HepG2 (cell line): ENCODE data around the gene ELAVL4. TPM values are rescaled to one million over a fixed set of nuclear protein-coding genes. Genes with fewer than 3 reads are reported as not detected.

Experiments used
- ATAC-seq: fragments of 200-7000 bp; cut with Tn5 transposase; 3 replicates; pipeline ENCODE4 v1.9.1; 2020; ENCODE audit warnings: mild to moderate bottlenecking, moderate library complexity
- BruUV-seq: library from RNA; stranded (reverse); fragments of 400-500 nt; replicated peaks from 2 replicates; lab custom pipeline; 2021; lab: Mats Ljungman, UMichigan
- CTCF ChIA-PET: fragments of 300-600 bp; formaldehyde crosslinking; extraction: SDS; loops from one replicate; lab custom pipeline; 2021; ENCODE audit warnings: low total read pairs, inconsistent platforms, low intra/inter-chr PET ratio; lab: Yijun Ruan, JAX
- POLR2A ChIA-PET: fragments of 350-600 bp; sonication (Branson Sonifier 250); formaldehyde crosslinking; loops from one replicate; lab custom pipeline; 2020; ENCODE audit warnings: antibody characterized with exemption, inconsistent platforms; lab: Yijun Ruan, JAX
- DNase-seq: peaks from one replicate; pipeline ENCODE4 v3.0.0-alpha.2; 2015; ENCODE audit warnings: low spot score
- FAIRE-seq: peaks from 3 replicates; lab custom pipeline; 2011; peaks lifted over from hg19 to GRCh38; lab: Jason Lieb, UNC
- H2AFZ ChIP-seq: one replicate; pipeline ENCODE4 v1.6.1; 2011; ENCODE audit warnings: low read length, inconsistent platforms
- H3K27ac ChIP-seq: fragments of 300-600 bp; 3 replicates; pipeline ENCODE4 v1.8.0; 2011; ENCODE audit warnings: mixed run types, mild to moderate bottlenecking, mixed read lengths, low read length, inconsistent platforms; ENCODE audit not compliant: insufficient read depth; ENCODE audit errors: extremely low read length
- H3K27me3 ChIP-seq, 2 experiments: fragments of 200-600 bp in 1 of 2; 2 replicates in 1 of 2; 3 replicates in 1 of 2; pipeline versions ENCODE4 v1.6.0 to v1.8.0; 2011; ENCODE audit warnings: low read length in 2 of 2, mild to moderate bottlenecking in 2 of 2, moderate library complexity in 2 of 2, inconsistent platforms in 1 of 2; ENCODE audit not compliant: insufficient read depth in 2 of 2, control insufficient read depth in 1 of 2
- H3K36me3 ChIP-seq, 2 experiments: fragments of 200-600 bp in 1 of 2; replicated peaks in 1 of 2; 2 replicates in 1 of 2; 3 replicates in 1 of 2; pipeline versions ENCODE4 v1.5.1 to v1.8.0; 2011; ENCODE audit warnings: low read length in 2 of 2, inconsistent platforms in 1 of 2; ENCODE audit not compliant: insufficient read depth in 2 of 2, control insufficient read depth in 1 of 2
- H3K4me1 ChIP-seq: 2 replicates; pipeline ENCODE4 v1.5.1; 2012; ENCODE audit warnings: low read length, inconsistent platforms; ENCODE audit not compliant: insufficient read depth
- H3K4me2 ChIP-seq: 2 replicates; pipeline ENCODE4 v1.6.0; 2011; ENCODE audit warnings: low read depth, low read length, inconsistent platforms
- H3K4me3 ChIP-seq, 3 experiments: fragments of 200-600 bp in 1 of 3; sonication (generic), shearing (Covaris generic) in 1 of 3; replicated peaks in 1 of 3; 2 replicates each; pipeline ENCODE4 v1.5.1; 2011 to 2016; ENCODE audit warnings: low read length in 3 of 3, inconsistent platforms in 2 of 3, low read depth in 2 of 3, mild to moderate bottlenecking in 2 of 3, control low read depth in 1 of 3, mixed read lengths in 1 of 3; ENCODE audit not compliant: insufficient read depth in 1 of 3
- H3K79me2 ChIP-seq: one replicate; pipeline ENCODE4 v1.6.1; 2011; ENCODE audit warnings: low read length, inconsistent platforms; ENCODE audit not compliant: insufficient read depth
- H3K9ac ChIP-seq: 2 replicates; pipeline ENCODE4 v1.6.0; 2011; ENCODE audit warnings: mild to moderate bottlenecking, low read depth, low read length, inconsistent platforms; ENCODE audit not compliant: insufficient read depth
- H3K9me3 ChIP-seq: 2 replicates; pipeline ENCODE4 v1.5.1; 2012; ENCODE audit warnings: mild to moderate bottlenecking, low read length
- H4K20me1 ChIP-seq: 2 replicates; pipeline ENCODE4 v1.6.0; 2011; ENCODE audit warnings: inconsistent platforms, mild to moderate bottlenecking, low read length, moderate library complexity; ENCODE audit not compliant: insufficient read depth
- ARID2 ChIP-seq: sonication (generic); formaldehyde crosslinking; IDR thresholded peaks from 2 replicates; pipeline ENCODE4 v1.8.1; 2022; ENCODE audit warnings: mild to moderate bottlenecking, missing genetic modification reagents, borderline replicate concordance
- CBFB ChIP-seq: sonication (generic); formaldehyde crosslinking; IDR thresholded peaks from 2 replicates; pipeline ENCODE4 v1.4.0; 2020; ENCODE audit warnings: missing genetic modification reagents
- CREBL2 ChIP-seq: sonication (generic); formaldehyde crosslinking; IDR thresholded peaks from 2 replicates; pipeline ENCODE4 v1.8.1; 2023; ENCODE audit warnings: missing genetic modification reagents, mild to moderate bottlenecking, borderline replicate concordance
- CSRNP1 ChIP-seq: sonication (generic); formaldehyde crosslinking; IDR thresholded peaks from 2 replicates; pipeline ENCODE4 v1.8.1; 2023; ENCODE audit warnings: mild to moderate bottlenecking, missing genetic modification reagents
- ESRRA ChIP-seq: sonication (generic); formaldehyde crosslinking; IDR thresholded peaks from 2 replicates; pipeline ENCODE4 v1.5.1; 2020; ENCODE audit warnings: mild to moderate bottlenecking, low read depth, missing genetic modification reagents
- EZH2 ChIP-seq: conservative IDR thresholded peaks from 2 replicates; pipeline ENCODE4 v1.6.1; 2012; ENCODE audit warnings: mild to moderate bottlenecking, low read depth, low read length, moderate library complexity
- HOXA3 ChIP-seq: sonication (generic); formaldehyde crosslinking; IDR thresholded peaks from 2 replicates; pipeline ENCODE4 v1.5.0; 2020; ENCODE audit warnings: missing genetic modification reagents
- MAF1 ChIP-seq: sonication (generic); formaldehyde crosslinking; IDR thresholded peaks from 2 replicates; pipeline ENCODE4 v1.5.0; 2020; ENCODE audit warnings: missing genetic modification reagents, borderline replicate concordance
- MEIS2 ChIP-seq: sonication (generic); formaldehyde crosslinking; IDR thresholded peaks from 2 replicates; pipeline ENCODE4 v1.9.0; 2021; ENCODE audit warnings: mild to moderate bottlenecking, missing genetic modification reagents
- MIXL1 ChIP-seq: IDR thresholded peaks from 2 replicates; pipeline ENCODE4 v1.6.1; 2016
- NPAS2 ChIP-seq: sonication (generic); formaldehyde crosslinking; IDR thresholded peaks from 2 replicates; pipeline ENCODE4 v1.8.0; 2022; ENCODE audit warnings: mild to moderate bottlenecking, missing genetic modification reagents, borderline replicate concordance
- SP2 ChIP-seq: sonication (generic); formaldehyde crosslinking; IDR thresholded peaks from 2 replicates; pipeline ENCODE4 v1.5.1; 2020; ENCODE audit warnings: mild to moderate bottlenecking, missing genetic modification reagents
- ZFP37 ChIP-seq: sonication (generic); formaldehyde crosslinking; IDR thresholded peaks from 2 replicates; pipeline ENCODE4 v1.4.0; 2020; ENCODE audit warnings: missing genetic modification reagents, borderline replicate concordance
- ZNF343 ChIP-seq: sonication (generic); formaldehyde crosslinking; IDR thresholded peaks from 2 replicates; pipeline ENCODE4 v1.4.0; 2020; ENCODE audit warnings: mild to moderate bottlenecking, missing genetic modification reagents
- ZNF576 ChIP-seq: sonication (generic); formaldehyde crosslinking; IDR thresholded peaks from 2 replicates; pipeline ENCODE4 v1.4.0; 2020; ENCODE audit warnings: mild to moderate bottlenecking, missing genetic modification reagents
- ZNF891 ChIP-seq: sonication (generic); formaldehyde crosslinking; IDR thresholded peaks from 2 replicates; pipeline ENCODE4 v1.5.0; 2020; ENCODE audit warnings: mild to moderate bottlenecking, missing genetic modification reagents
- ZSCAN21 ChIP-seq: sonication (generic); formaldehyde crosslinking; IDR thresholded peaks from 2 replicates; pipeline ENCODE4 v1.8.0; 2022; ENCODE audit warnings: mild to moderate bottlenecking, missing genetic modification reagents, moderate library complexity, borderline replicate concordance
- WGBS: methylation state at CpG from one replicate; pipeline ENCODE4 v1.1.6; 2017; ENCODE audit warnings: low lambda C conversion rate; 5-methylcytosine and 5-hydroxymethylcytosine counted together
- in situ Hi-C: cut with HindIII; loops from 2 replicates; pipeline ENCODE4 v1.10.0; 2017; ENCODE audit warnings: low pct_unique_long_range_greater_than_20kb; ENCODE audit not compliant: extremely low pct_ligation_motif_present
- intact Hi-C: fragments of 100-400 bp; cut with micrococcal nuclease; formaldehyde crosslinking; loops from one replicate; pipeline ENCODE4 v1.10.0; 2022; ENCODE audit not compliant: unreplicated experiment
- polyA plus RNA-seq, 8 experiments: library from polyadenylated mRNA; depleted of rRNA in 3 of 8; stranded (reverse) in 7 of 8; unstranded in 1 of 8; fragments of >200 nt; fragmentation: Illumina TruSeq in 4 of 8; extraction: Trizol in 4 of 8; gene quantifications; 2 replicates each; pipeline versions ENCODE4 v1.2.1 to v1.2.3, GENCODE V29; 2011 to 2016; ENCODE audit warnings: low read depth in 4 of 8, missing spikeins in 1 of 8, mixed read lengths in 1 of 8; ENCODE audit not compliant: insufficient read depth in 1 of 8
- total RNA-seq, 5 experiments: library from RNA; depleted of rRNA; stranded (reverse); fragments of >200 nt; fragmentation: Illumina TruSeq; extraction: Trizol; gene quantifications; 2 replicates each; pipeline ENCODE4 v1.2.3, GENCODE V29; 2016; ENCODE audit warnings: low read depth in 1 of 5

ELAVL4 gene
- total and polyA plus RNA-seq, 2 of the 13 experiments (the other 11 are each of a cell fraction or from before 2014, with no cell fraction given) = not detected

GRCh38 chr1:50108497-50109059 lies at the start of gene ELAVL4 (continued):
- no peak for TF ChIP-seq CSRNP1 (CRISPR knock-in tag)
- TF ChIP-seq SP2 = no peak
- no peak for TF ChIP-seq HOXA3 (CRISPR knock-in tag)

- CTCF ChIA-PET = no interaction called here
- no peak for ATAC-seq
Measured at GRCh38 chr1:50060279-50060678, 48.4 kb upstream of the ELAVL4 start.

GRCh38 chr1:50066806-50067205 lies 41.9 kb upstream of the ELAVL4 start:
- Histone ChIP-seq H3K9me3 (no peaks in the 10 kb centered on the region), H3K27me3 (no peaks in the 10 kb centered on the region; a peak in 1 of 5 replicates), H3K4me3 (no peak overlapping the region), H3K4me2 (no peak overlapping the region), H3K9ac (no peak overlapping the region), H3K79me2 (no peaks in the 10 kb centered on the region), H4K20me1 (no peaks in the 10 kb centered on the region), H3K4me1 (no peaks in the 10 kb centered on the region), H3K36me3 (no peaks in the 10 kb centered on the region), H2AFZ (no peak overlapping the region), H3K27ac (no peak overlapping the region)
- DNase-seq = no peak
- ATAC-seq = no peak
- CTCF ChIA-PET = no interaction called here
- POLR2A ChIA-PET = no interaction called here
- BruUV-seq = no TSS peak
- 0% methylated on average over 1 of the region's 1 CpG for WGBS
- no peak for FAIRE-seq
- in situ Hi-C loops (no loop called here), intact Hi-C loops (no loop called here)
- TF ChIP-seq ZNF891 (CRISPR knock-in tag) = no peak
- no peak for TF ChIP-seq ZNF343 (CRISPR knock-in tag)
- no peak for TF ChIP-seq CBFB
- TF ChIP-seq EZH2 = no peak
- no peak for TF ChIP-seq ZNF576 (CRISPR knock-in tag)
- TF ChIP-seq CREBL2 (CRISPR knock-in tag) = no peak
- no peak for TF ChIP-seq MEIS2
- no peak for TF ChIP-seq ARID2 (CRISPR knock-in tag)
- no peak for TF ChIP-seq MIXL1
- no peak for TF ChIP-seq MAF1 (CRISPR knock-in tag)
- no peak for TF ChIP-seq ZFP37 (CRISPR knock-in tag)
- no peak for TF ChIP-seq ZSCAN21 (CRISPR knock-in tag)
- no peak for TF ChIP-seq NPAS2 (CRISPR knock-in tag)

More at GRCh38 chr1:50060279-50060678, 48.4 kb upstream of the ELAVL4 start:
- H3K4me1 ChIP-seq = no peaks in the 10 kb centered on the region
- WGBS = 0% methylated on average over 3 of the region's 3 CpGs
- H3K79me2 ChIP-seq = no peaks in the 10 kb centered on the region
- in situ Hi-C loops = no loop called here
- no peaks in the 10 kb centered on the region for H4K20me1 ChIP-seq
- FAIRE-seq = no peak
- no peaks in the 10 kb centered on the region for H3K9me3 ChIP-seq
- no peak for DNase-seq
- no peaks in the 10 kb centered on the region for H3K36me3 ChIP-seq
- no TSS peak for BruUV-seq
- POLR2A ChIA-PET = no interaction called here
- intact Hi-C loops = no loop called here
- H3K9ac ChIP-seq = no peak overlapping the region
- no peak overlapping the region for H3K4me3 ChIP-seq
- H3K27me3 ChIP-seq = no peaks in the 10 kb centered on the region
- no peak overlapping the region for H2AFZ ChIP-seq
- no peak overlapping the region for H3K4me2 ChIP-seq
- no peak for TF ChIP-seq ESRRA (CRISPR knock-in tag)
- H3K27ac ChIP-seq = no peak overlapping the region
